Measurements from ENCODE around the gene PLAA. TPM values are rescaled to one million over a fixed set of nuclear protein-coding genes. Genes with fewer than 3 reads are reported as not detected.

The PLAA gene
- polyA plus RNA-seq, 5 donors, result 24.2 to 38.5 (median 33.8) TPM

Other genes with a start within 250 kb of the PLAA start
- gene CAAP1, start 54.4 kb downstream of the PLAA start, polyA plus RNA-seq (ENCODE audit: insufficient read depth in 1 of 5, insufficient read length in 5 of 5, low replicate concordance in 1 of 5), result 10 to 100 TPM; 26.2 to 35.4 (median 31.6) TPM
- 10 to 100 TPM; 22.6 to 36.0 (median 35.5) TPM for gene IFT74, start 9.2 kb upstream of the PLAA start, polyA plus RNA-seq (ENCODE audit: insufficient read depth in 1 of 5, insufficient read length in 5 of 5, low replicate concordance in 1 of 5)
- under 1 TPM; 0.15 to 0.81 (median 0.26) TPM for gene LRRC19, start 58.4 kb upstream of the PLAA start, polyA plus RNA-seq (ENCODE audit: insufficient read depth in 1 of 5, insufficient read length in 5 of 5, low replicate concordance in 1 of 5)
- 10 to 100 TPM; 33.0 to 55.7 (median 52.6) TPM for gene TEK, start 162.0 kb upstream of the PLAA start, polyA plus RNA-seq (ENCODE audit: insufficient read depth in 1 of 5, insufficient read length in 5 of 5, low replicate concordance in 1 of 5)

All from right lung (tissue), 5 donors.